Gastrocnemius medialis (tissue), 4 donors: ENCODE data around the gene COL20A1.

ENCODE experiments used
- CTCF ChIP-seq, 5 experiments: fragments of 450-650 bp in 3 of 5; fragments of 200-600 bp in 2 of 5; sonication (generic) in 2 of 5; IDR thresholded peaks in 4 of 5; conservative IDR thresholded peaks in 1 of 5; 1 replicate in 4 of 5; 2 replicates in 1 of 5; pipeline ENCODE4 v1.5.1; 2016 to 2019; ENCODE audit warnings: antibody characterized with exemption in 5 of 5, mild to moderate bottlenecking in 3 of 5, moderate library complexity in 3 of 5
- POLR2A ChIP-seq, 2 donors: fragments of 450-650 bp; IDR thresholded peaks; one replicate each; pipeline ENCODE4 v1.6.1; 2017; ENCODE audit warnings: antibody characterized with exemption in 2 of 2, mild to moderate bottlenecking in 2 of 2, moderate library complexity in 2 of 2

- TF ChIP-seq POLR2A (IDR thresholded peaks at IDR 0.05) = no peak
- no peak for TF ChIP-seq CTCF (IDR thresholded peaks at IDR 0.05 in 4 of 5, conservative IDR thresholded peaks at IDR 0.05 in 1 of 5)
Observed at GRCh38 chr20:63379296-63379695, 86.3 kb downstream of the COL20A1 start.
